Brain microvascular endothelial cell (primary cell): ENCODE measurements around the gene ZNF711.
"Not testable (repeated sequence)": the region's sequence is repeated elsewhere in the genome, so short reads cannot be mapped to it uniquely, and the experiment has no call there.

Experiments used
- DNase-seq: peaks from one replicate; pipeline ENCODE4 v3.0.0-alpha.2; 2020
- H3K27ac ChIP-seq: fragments of 250-450 bp; sonication (Bioruptor Pico); 2 replicates; pipeline ENCODE4 v1.5.1; 2020; ENCODE audit warnings: mild to moderate bottlenecking, moderate library complexity
- H3K27me3 ChIP-seq: fragments of 250-450 bp; sonication (Bioruptor Pico); replicated peaks from 2 replicates; pipeline ENCODE4 v1.5.1; 2020; ENCODE audit warnings: mild to moderate bottlenecking
- H3K36me3 ChIP-seq: fragments of 250-450 bp; sonication (Bioruptor Pico); replicated peaks from 2 replicates; pipeline ENCODE4 v1.5.1; 2020; ENCODE audit warnings: mild to moderate bottlenecking
- H3K4me3 ChIP-seq: 2 replicates; pipeline ENCODE4 v1.5.1; 2011; ENCODE audit warnings: low read depth, mild to moderate bottlenecking, control low read depth, low read length, moderate library complexity
- CTCF ChIP-seq: IDR thresholded peaks from 2 replicates; pipeline ENCODE4 v1.5.1; 2011; ENCODE audit warnings: low read depth, mild to moderate bottlenecking, moderate library complexity, low read length, control low read depth, inconsistent platforms; ENCODE audit errors: missing control alignments
- in situ Hi-C: cut with HindIII; loops from 2 replicates; pipeline ENCODE4 v1.10.0; 2017; ENCODE audit warnings: low sequenced_read_pairs, low pct_ligation_motif_present

ZNF711 gene

GRCh38 chrX:85303544-85303943, 59.8 kb downstream of the ZNF711 start:
- Histone ChIP-seq H3K27ac (no peak overlapping the region), H3K27me3 (no peaks in the 10 kb centered on the region), H3K4me3 (no peak overlapping the region), H3K36me3 (no peaks in the 10 kb centered on the region)
- no peak for TF ChIP-seq CTCF
- no peak for DNase-seq
- in situ Hi-C loops, result no loop called here

- TF ChIP-seq CTCF, result no peak
- no peaks in the 10 kb centered on the region for H3K36me3 ChIP-seq
- no peak overlapping the region for H3K4me3 ChIP-seq
- in situ Hi-C loops, result no loop called here
- no peaks in the 10 kb centered on the region for H3K27me3 ChIP-seq
- DNase-seq, result no peak
- H3K27ac ChIP-seq, result no peak overlapping the region
Measured at GRCh38 chrX:85309717-85310116, 65.9 kb downstream of the ZNF711 start.

DNA sequence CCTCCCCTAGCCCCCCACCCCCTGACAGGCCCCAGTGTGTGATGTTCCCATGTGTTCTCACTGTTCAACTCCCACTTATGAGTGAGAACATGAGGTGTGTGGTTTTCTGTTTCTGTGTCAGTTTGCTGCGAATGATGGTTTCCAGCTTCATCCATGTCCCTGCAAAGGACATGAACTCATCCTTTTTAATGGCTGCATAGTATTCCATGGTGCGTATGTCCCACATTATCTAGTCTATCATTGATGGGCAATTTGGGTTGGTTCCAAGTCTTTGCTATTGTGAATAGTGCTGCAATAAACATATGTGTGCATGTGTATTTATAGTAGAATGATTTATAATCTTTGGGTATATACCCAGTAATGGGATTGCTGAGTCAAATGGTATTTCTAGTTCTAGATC, 67.6 kb downstream of the ZNF711 start:
- H3K36me3 ChIP-seq, H3K27me3 ChIP-seq, in situ Hi-C loops, H3K27ac ChIP-seq, DNase-seq, H3K4me3 ChIP-seq: not testable (repeated sequence)
